ENCODE measurements around the gene MYLK.
"Not testable (repeated sequence)": the region's sequence is repeated elsewhere in the genome, so short reads cannot be mapped to it uniquely, and the experiment has no call there.

The MYLK gene

GRCh38 chr3:123724306-123724705 lies 159.8 kb downstream of the MYLK start:
- DNase-seq (ENCODE audit: low spot score), result no peak
- TF ChIP-seq, protein P1, sequence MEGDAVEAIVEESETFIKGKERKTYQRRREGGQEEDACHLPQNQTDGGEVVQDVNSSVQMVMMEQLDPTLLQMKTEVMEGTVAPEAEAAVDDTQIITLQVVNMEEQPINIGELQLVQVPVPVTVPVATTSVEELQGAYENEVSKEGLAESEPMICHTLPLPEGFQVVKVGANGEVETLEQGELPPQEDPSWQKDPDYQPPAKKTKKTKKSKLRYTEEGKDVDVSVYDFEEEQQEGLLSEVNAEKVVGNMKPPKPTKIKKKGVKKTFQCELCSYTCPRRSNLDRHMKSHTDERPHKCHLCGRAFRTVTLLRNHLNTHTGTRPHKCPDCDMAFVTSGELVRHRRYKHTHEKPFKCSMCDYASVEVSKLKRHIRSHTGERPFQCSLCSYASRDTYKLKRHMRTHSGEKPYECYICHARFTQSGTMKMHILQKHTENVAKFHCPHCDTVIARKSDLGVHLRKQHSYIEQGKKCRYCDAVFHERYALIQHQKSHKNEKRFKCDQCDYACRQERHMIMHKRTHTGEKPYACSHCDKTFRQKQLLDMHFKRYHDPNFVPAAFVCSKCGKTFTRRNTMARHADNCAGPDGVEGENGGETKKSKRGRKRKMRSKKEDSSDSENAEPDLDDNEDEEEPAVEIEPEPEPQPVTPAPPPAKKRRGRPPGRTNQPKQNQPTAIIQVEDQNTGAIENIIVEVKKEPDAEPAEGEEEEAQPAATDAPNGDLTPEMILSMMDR (IDR thresholded peaks at IDR 0.05; ENCODE audit: extremely low read depth, missing control alignments), result no peak

- TF ChIP-seq, protein P1 (IDR thresholded peaks at IDR 0.05; ENCODE audit: extremely low read depth, missing control alignments), result peak; percentile 79
- peak; percentile 76 for DNase-seq (ENCODE audit: low spot score)
These were observed 160.5 kb downstream of the MYLK start for GRCh38 chr3:123723522-123724168.

DNA sequence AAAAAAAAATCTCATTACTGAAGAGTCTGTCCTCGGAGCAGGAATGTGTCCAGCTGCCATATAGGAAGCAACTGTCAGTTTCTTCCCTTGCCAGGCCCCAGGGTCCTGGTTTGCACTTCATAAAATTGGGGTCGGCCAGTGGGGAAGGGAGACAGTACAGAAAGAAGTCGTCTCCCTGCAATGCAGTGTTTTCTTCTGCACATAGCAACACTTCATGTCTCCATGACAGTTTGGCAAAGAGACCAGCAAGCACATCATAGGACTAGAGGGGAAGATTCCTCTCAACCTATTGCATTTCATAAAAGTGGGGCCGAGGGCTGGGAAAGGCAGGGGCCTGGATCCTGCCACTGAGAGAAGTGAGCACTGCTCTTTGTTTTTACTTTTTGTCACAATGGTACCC lies 161.1 kb downstream of the MYLK start:
- no peak for DNase-seq (ENCODE audit: low spot score)

GRCh38 chr3:123722456-123722855 lies 161.7 kb downstream of the MYLK start:
- DNase-seq (ENCODE audit: low spot score), result no peak
- TF ChIP-seq, protein P1 (IDR thresholded peaks at IDR 0.05; ENCODE audit: extremely low read depth, missing control alignments), result no peak

More for the DNA sequence above, 161.1 kb downstream of the MYLK start:
- TF ChIP-seq, protein P1 (IDR thresholded peaks at IDR 0.05; ENCODE audit: extremely low read depth, missing control alignments), result no peak

- no peak for DNase-seq (ENCODE audit: low spot score)
- TF ChIP-seq, protein P1 (IDR thresholded peaks at IDR 0.05; ENCODE audit: extremely low read depth, missing control alignments), result no peak
These were observed 162.1 kb downstream of the MYLK start for GRCh38 chr3:123722021-123722420.

GRCh38 chr3:123721095-123721689 lies 162.9 kb downstream of the MYLK start:
- DNase-seq (ENCODE audit: low spot score), result not testable (repeated sequence)

DNA sequence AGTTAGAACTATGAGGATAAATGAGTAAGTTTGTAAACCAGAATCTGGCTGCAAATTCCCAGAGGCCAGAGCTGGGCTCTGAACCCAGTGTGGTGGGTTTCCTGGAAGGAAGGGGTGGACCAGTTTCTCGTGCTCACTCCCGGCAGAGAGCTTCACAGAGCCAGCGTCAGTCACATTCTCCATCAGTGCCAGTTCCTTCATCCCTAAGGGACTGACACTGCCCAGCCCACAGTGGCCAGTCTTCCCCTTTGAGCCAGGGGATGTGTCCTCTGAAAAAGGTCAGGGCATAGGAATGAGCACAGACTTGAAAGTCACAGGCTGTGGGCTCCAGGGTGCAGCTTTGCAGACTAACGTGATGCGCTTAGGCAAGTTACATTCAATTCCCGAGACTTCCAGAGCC lies 163.5 kb downstream of the MYLK start:
- TF ChIP-seq, protein P1 (IDR thresholded peaks at IDR 0.05; ENCODE audit: extremely low read depth, missing control alignments), result no peak

More for the DNA sequence above, 163.5 kb downstream of the MYLK start:
- no peak for DNase-seq (ENCODE audit: low spot score)

Measured in GM20000 (cell line).